ENCODE data around the gene UBE2M.

DNA sequence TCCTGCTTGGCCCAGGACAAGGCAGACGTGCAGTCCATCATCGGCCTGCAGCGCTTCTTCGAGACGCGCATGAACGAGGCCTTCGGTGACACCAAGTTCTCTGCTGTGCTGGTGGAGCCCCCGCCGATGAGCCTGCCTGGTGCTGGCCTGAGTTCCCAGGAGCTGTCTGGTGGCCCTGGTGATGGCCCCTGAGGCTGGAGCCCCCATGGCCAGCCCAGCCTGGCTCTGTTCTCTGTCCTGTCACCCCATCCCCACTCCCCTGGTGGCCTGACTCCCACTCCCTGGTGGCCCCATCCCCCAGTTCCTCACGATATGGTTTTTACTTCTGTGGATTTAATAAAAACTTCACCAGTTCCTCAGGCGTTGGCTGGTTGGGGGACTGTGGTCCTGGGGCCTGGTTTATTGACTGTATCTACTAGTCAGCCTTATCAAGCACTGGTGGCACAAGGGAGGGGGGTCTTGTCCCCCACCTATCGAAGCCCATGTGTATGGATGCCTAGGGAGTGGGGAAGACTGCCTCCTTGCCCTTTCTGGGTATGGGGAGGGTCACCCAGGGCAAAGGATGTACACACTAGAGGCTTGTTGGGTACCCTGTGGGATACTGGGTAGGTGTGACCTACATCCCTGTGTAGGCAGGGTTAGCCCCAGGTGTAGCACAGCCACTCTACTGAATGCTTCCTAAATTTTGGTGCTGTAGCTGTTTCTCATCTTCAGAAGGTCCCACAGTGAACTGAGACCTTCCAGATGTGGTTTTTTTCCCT is 7.9 kb downstream of the UBE2M start:
- no peak for TF ChIP-seq POLR2A (IDR thresholded peaks at IDR 0.05; ENCODE audit: low read length)
- TF ChIP-seq GATA1 (IDR thresholded peaks at IDR 0.05; ENCODE audit: low read depth, low read length), result no peak
